ENCODE measurements around the gene WIPF3. TPM values are rescaled to one million over a fixed set of nuclear protein-coding genes. Genes with fewer than 3 reads are reported as not detected.

The WIPF3 gene
- total RNA-seq, 6 experiments from 2014 or later = 0.64 to 4.1 (median 0.93) TPM

- TF ChIP-seq CTCF (IDR thresholded peaks at IDR 0.05) (no peak), POLR2A (IDR thresholded peaks at IDR 0.05) (no peak)
- H3K9me3 ChIP-seq = no peaks in the 10 kb centered on the region
- 44% methylated on average over 1 of the region's 2 CpGs for WGBS (ENCODE audit: insufficient coverage, low coverage, low lambda C conversion rate, missing lambda C conversion rate)
- ATAC-seq = no peak
- no peaks in the 10 kb centered on the region for H3K36me3 ChIP-seq
- no peak for DNase-seq
- H3K27me3 ChIP-seq = no peaks in the 10 kb centered on the region
- no peak overlapping the region for H3K27ac ChIP-seq
- intact Hi-C loops (cut with DNase I) = no loop called here
- H3K4me3 ChIP-seq = no peak overlapping the region
- H3K4me1 ChIP-seq = no peaks in the 10 kb centered on the region
Observed at GRCh38 chr7:29783671-29784070, 22.6 kb upstream of the WIPF3 start.

GRCh38 chr7:29793507-29793906 is 12.8 kb upstream of the WIPF3 start:
- Histone ChIP-seq H3K9me3 (no peaks in the 10 kb centered on the region), H3K36me3 (no peaks in the 10 kb centered on the region), H3K4me1 (no peaks in the 10 kb centered on the region), H3K27me3 (no peaks in the 10 kb centered on the region), H3K4me3 (no peak overlapping the region), H3K27ac (no peak overlapping the region)
- ATAC-seq = no peak
- WGBS (ENCODE audit: insufficient coverage, low coverage, low lambda C conversion rate, missing lambda C conversion rate) = 17% methylated on average over 2 of the region's 2 CpGs
- DNase-seq = no peak
- intact Hi-C loops (cut with DNase I) = no loop called here
- no peak for TF ChIP-seq POLR2A (IDR thresholded peaks at IDR 0.05)
- no peak for TF ChIP-seq CTCF (IDR thresholded peaks at IDR 0.05)

GRCh38 chr7:29794959-29795629 is 11.2 kb upstream of the WIPF3 start:
- WGBS (ENCODE audit: insufficient coverage, low coverage, low lambda C conversion rate, missing lambda C conversion rate) = 65% methylated on average over 6 of the region's 6 CpGs
- Histone ChIP-seq H3K9me3 (no peaks in the 10 kb centered on the region), H3K4me1 (no peaks in the 10 kb centered on the region), H3K27me3 (no peaks in the 10 kb centered on the region), H3K4me3 (no peak overlapping the region), H3K36me3 (no peaks in the 10 kb centered on the region), H3K27ac (no peak overlapping the region)
- no peak for TF ChIP-seq CTCF (IDR thresholded peaks at IDR 0.05)
- TF ChIP-seq POLR2A (IDR thresholded peaks at IDR 0.05) = no peak
- intact Hi-C loops (cut with DNase I) = no loop called here
- ATAC-seq (no peak), DNase-seq (no peak)

GRCh38 chr7:29795696-29796580 is 10.4 kb upstream of the WIPF3 start:
- Histone ChIP-seq H3K27ac (no peak overlapping the region), H3K27me3 (no peaks in the 10 kb centered on the region), H3K4me3 (no peak overlapping the region), H3K9me3 (no peaks in the 10 kb centered on the region), H3K36me3 (no peaks in the 10 kb centered on the region), H3K4me1 (no peaks in the 10 kb centered on the region)
- 46% methylated on average over 2 of the region's 2 CpGs for WGBS (ENCODE audit: insufficient coverage, low coverage, low lambda C conversion rate, missing lambda C conversion rate)
- no peak for ATAC-seq
- no peak for TF ChIP-seq POLR2A (IDR thresholded peaks at IDR 0.05)
- no peak for TF ChIP-seq CTCF (IDR thresholded peaks at IDR 0.05)
- intact Hi-C loops (cut with DNase I) = no loop called here
- DNase-seq = no peak

All from right lobe of liver (tissue), 6 donors.